Inflammatory macrophage treated with lipopolysaccharide for 4 hours (primary cell): ENCODE data around the gene MAPK6.
"Not testable (repeated sequence)": the region's sequence is repeated elsewhere in the genome, so short reads cannot be mapped to it uniquely, and the experiment has no call there.

ENCODE experiments used
- DNase-seq: peaks from one replicate; pipeline ENCODE4 v3.0.0-alpha.2; 2020

MAPK6 gene

DNA sequence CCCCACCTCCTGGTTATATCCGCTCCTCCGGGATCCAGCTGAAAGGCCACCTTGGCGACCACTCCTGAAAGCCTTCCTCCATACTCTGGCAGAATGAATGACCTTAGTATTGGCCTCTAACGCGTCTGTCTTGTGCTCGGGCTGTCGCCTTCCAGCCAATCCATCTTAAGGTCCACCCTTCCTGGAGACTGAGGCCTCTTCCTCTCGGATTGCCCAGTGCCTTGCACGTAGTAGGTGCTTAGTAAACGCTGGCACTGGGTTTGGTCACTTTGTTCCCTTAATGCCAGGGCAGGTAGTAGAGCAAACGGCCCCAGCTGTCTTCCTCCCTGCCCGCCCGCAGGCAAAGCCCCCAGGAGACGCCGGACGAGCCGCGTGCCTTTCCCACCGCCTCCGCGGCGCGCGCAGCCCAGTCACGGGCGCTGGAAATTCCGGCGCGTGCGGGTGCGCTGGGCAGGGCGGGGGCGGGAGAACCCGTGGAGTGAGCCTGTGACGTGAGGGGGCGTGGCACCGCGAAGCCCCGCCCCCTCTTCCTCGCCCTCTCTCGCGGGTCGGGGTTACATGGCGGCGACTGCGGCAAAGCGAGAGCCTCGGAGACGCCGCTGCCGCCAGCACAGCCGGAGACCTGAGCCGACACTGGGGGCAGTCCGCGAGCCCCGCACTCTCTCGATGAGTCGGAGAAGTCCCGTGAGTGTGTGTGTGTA, at the start of gene MAPK6:
Gene MAPK6 (plus strand): TSS at position 527 of the 701 bp plus-strand sequence. CDS start 27,242 bp downstream, outside the sequence.
- peak; percentile 95 for DNase-seq

DNA sequence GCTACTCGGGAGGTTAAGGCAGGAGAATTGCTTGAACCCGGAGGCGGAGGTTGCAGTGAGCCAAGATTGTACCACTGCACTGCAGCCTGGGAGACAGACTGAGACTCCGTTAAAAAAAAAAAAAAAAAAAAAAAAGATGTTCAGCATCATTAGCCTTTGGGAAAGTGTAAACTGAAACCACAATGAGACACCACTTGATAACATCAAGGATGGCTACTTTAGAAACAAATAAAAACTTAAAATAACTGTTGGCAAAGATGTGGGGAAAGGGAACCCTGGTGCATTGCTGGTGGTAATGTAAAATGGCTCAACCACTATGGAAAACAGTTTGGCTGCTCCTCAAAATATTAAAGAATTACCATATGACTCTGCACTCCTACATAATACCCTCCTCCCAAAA, 49.3 kb upstream of the MAPK6 start:
- no peak for DNase-seq

DNA sequence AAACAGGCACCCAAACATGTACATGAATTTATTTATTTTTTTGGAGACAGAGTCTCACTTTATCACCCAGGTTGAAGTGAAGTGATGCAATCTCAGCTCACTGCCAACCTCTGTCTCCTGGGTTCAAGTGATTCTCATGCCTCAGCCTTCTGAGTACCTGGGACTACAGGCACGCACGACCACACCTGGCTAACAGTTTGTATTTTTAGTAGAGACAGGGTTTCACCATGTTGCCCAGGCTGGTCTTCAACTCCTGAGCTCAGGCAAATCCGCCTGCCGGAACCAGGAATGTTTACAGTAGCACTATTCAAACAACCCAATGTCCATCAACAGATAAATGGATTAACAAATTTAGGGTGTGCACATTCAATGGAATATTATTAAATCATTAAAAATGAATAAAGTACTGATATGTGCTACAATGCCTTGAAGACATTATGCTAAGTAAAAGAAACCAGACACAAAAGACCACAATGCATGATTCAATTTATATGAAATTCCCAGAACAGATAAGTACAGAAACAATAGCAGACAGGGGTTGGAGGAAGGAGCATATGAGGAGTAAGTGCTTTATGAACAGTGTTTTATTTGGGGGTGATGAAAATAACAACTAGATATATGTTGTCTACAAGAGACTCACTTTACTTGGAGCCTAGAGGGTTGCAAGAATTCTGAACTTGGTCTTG, 48.7 kb upstream of the MAPK6 start:
- no peak for DNase-seq

DNA sequence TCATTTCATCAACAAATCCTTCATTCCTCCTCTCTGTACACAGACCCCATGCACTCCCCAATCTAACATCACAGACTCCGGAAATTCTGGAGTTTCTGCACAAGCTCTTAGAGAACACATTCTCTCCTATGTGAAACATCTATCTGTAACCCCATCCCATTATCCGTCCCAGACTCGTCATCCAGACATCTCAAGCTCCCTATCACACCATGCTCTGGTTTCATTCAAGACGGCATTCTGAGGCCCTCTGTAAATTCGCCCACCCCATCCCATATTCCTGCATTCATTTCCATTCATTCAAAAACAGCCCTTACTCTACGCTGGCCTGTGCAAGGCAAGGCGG, 48.0 kb upstream of the MAPK6 start:
- no peak for DNase-seq

DNA sequence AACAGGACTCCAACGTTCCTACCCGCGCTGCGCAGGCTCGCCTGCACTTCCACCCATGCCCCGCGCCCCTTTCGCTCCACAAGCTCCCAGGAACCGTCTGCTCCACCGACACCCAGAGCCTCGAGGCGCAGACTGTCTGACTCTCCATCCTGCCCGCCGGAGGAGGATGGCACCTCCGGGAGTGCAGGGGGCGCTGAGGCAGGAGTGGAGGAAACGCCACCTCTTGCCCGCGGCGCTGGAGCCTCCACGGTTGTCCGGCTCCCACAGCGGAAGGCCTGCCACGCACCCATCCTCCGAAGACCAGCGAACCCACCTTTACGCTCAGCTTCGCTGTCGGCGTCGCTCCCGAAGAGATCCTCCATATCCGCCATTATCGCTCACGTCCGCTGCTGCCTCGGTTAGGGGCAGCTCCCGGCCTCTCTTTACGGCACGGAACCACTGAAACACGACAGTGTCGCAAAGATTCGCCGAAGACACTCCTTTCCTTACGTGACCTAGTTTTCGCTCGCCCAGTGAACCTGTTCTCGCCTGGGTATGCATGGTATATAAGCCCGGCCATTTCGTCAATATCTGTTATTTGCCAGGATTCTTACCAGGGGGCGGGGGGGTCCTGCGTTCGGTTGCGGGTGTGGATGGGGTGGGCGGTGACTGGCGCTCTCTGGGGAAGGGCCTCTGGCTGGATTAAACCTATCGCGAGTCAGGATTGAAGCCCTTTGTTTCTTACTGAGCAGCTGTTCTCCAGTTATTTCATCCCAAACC, 47.5 kb upstream of the MAPK6 start, which contains the start of gene LEO1:
Gene LEO1 (minus strand): TSS at position 404 of the 759 bp plus-strand sequence. CDS start 33 bp downstream, at position 371.
- DNase-seq = peak; percentile 98

DNA sequence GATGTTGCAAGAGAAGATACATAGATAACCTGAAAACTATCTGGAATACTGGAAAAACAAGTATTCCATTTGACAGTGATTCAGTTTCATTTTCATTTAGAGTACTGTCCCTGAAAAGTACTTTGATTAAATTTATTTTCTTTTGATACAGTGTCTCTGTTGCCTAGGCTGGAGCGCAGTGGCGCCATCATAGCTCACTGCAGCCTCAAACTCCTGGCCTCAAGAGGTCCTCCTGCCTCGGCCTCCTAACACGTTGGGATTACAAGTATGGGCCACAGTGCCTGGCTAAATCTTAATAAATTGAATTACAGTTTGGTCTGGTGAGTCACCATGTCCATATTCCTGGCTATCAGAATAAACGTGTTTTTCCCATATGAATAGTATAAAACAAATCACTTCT, 45.8 kb upstream of the MAPK6 start:
- no peak for DNase-seq

DNA sequence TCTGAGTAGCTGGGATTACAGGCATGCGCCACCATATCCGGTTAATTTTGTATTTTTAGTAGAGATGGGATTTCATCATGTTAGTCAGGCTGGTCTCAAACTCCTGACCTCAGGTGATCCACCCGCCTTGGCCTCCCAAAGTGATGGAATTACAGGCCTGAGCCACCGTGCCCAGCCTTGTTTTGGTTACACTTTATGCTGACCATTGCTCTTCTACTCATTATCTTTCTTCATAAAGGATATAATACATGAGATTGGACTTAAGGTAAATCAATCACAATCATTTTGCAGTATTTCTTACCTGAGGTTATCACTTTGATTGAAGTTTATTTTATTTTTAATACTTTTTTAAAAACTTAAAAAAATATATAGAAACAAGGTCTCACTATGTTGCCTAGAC, 45.2 kb upstream of the MAPK6 start:
- no peak for DNase-seq

DNA sequence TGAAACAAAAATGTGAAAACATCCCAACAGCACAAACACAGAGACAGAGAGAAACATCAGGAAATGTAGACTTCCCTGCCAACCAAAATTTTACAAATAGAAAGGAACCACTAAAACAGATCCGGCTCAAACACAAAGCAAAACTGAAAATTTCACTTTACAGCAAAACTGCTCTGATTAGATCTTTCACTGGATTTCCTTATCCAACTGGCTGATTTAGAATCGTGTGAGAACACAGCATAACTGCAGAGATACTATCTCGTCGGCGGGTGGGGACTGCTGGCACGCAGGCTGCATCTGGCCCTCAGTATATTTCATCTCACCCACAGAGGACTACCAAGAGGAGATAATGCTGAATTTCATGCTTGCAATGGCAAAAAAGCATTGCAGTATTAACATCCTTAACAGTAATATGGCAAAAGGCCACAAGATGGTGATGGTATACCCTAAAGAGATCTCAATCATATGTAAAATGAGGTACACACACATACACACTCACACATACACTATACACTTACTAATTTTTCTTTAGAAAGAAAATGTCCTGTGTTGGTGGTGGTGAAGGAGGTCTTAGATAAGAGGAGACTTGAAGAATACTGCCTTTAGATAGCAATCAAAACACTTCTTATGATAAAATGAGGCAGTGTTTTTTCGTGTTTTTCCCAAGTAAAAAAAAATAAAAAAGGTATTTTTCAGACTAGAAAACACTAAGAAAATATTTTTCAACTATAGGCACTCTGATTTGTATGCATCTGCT, 36.8 kb upstream of the MAPK6 start:
- DNase-seq = peak; percentile 81

DNA sequence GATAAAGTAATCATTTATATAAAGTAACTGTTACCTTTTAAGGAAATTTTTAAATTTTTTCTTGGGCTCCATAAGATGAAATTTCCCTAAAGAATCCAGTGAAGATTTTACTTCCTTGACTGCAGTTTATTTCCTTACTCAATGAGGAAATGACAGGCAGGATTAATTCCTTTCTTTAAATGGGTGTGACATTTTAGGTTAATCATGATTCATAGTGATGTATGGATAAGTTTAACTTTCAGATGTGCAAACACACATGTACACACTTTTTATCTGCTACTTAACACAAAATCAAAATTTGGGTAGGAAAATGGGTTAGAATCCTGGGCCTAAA, 36.3 kb upstream of the MAPK6 start:
- DNase-seq = peak; percentile 31

DNA sequence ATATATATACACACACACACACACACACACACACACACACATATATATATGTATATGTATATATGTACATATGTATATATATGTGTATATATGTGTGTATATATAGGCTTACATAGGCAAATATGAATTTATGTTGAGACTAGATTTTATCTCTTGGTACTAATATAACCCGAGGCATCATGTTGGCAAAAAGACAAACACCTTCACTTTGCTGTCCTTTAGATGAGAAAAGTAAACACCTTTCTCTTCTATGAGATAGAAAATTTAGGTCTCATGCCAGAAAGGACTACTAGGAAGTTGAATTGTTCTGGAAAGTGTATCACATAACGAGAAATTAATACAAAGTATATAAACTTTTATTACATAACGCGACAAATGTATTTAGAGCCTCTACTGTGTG, 27.9 kb upstream of the MAPK6 start:
- no peak for DNase-seq

DNA sequence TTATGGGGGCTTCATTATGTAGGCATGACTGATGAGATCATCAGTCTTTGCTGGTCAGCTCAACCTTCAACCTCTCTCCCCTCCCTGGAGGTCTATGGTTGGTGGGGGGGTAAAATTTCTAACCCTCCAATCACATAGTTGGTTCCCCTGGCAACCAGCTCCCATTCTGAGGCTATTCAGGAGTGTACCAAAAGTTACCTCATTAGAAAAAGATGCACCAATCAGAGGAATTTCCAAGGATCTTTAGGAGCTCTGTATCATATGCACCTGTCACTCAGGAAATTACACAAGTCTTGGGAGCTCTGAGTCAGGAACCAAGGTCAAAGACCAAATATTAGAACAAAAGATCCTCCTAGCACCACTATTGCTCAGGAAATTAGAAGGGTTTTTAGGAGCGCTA, 26.1 kb upstream of the MAPK6 start:
- no peak for DNase-seq

DNA sequence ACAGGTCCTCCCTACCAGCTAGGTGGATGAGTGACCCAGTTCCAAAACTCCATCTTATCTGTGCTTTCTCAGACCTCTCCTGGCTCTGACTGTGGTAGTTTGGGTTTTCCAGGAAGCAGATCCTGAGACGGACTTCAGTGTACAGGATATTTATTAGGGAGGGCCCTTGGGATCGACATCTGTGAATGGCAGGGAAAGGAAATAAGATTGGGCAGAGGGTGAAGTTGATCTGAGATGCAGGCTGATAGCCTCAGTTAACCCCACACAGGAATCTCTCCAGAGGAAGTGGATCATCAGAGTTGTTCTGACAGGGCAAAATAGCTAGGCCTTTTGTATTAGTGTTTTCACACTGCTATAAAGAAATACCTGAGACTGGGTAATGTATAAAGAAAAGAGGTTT, 16.7 kb upstream of the MAPK6 start:
- no peak for DNase-seq

DNA sequence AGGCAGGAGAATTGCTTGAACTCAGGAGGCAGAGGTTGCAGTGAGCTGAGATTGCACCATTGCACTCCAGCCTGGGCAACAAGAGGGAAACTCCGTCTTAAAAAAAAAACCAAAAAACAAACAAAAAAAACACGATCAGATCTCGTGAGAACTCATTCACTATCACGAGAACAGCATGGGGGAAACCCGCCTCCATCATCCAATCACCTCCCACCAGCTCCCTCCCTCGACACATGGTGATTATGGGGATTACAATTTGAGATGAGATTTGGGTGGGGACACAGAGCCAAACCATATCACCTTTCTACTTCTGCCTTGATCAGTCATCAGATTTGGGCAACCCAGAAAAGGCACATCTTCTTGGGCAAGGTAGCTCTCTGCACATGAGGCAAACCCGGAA, 15.9 kb upstream of the MAPK6 start:
- DNase-seq = not testable (repeated sequence)

DNA sequence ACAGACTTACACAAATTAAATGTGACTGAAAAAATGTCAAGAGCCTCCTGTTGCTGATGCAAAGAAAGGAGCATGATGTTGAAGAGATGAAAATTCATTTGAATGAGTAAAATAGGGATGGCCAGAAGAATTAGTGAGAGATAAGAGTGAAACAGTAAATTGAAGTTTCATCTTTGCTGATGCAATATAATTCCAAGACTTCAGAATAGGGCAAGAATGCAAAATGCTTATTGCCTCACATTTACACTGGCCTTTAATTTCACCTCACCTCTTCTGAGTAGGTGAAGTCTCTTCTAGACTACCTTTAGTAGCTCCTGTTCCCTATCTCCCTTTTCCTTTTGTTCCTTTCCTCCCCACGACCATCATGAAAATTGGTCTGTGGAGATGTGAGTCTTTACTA, 15.3 kb upstream of the MAPK6 start:
- no peak for DNase-seq

DNA sequence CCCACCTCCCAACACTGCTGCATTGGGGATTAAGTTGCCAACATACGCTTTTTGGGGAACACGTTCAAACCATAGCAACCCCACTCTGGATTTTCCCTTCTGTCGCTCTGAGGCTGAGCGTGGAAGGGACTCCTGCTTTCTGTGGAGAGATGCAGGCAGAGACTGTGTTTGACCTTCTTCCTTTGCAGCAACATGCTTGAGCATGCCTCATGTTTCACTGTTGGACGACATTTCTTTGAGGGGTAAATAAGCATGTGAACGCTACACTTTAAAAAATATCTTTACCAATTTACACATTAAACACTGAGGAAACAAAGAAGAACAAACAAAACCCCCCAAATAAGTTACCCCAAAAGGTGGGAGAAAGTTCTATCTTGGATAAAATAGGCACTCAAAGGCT, 14.2 kb upstream of the MAPK6 start:
- DNase-seq = no peak

DNA sequence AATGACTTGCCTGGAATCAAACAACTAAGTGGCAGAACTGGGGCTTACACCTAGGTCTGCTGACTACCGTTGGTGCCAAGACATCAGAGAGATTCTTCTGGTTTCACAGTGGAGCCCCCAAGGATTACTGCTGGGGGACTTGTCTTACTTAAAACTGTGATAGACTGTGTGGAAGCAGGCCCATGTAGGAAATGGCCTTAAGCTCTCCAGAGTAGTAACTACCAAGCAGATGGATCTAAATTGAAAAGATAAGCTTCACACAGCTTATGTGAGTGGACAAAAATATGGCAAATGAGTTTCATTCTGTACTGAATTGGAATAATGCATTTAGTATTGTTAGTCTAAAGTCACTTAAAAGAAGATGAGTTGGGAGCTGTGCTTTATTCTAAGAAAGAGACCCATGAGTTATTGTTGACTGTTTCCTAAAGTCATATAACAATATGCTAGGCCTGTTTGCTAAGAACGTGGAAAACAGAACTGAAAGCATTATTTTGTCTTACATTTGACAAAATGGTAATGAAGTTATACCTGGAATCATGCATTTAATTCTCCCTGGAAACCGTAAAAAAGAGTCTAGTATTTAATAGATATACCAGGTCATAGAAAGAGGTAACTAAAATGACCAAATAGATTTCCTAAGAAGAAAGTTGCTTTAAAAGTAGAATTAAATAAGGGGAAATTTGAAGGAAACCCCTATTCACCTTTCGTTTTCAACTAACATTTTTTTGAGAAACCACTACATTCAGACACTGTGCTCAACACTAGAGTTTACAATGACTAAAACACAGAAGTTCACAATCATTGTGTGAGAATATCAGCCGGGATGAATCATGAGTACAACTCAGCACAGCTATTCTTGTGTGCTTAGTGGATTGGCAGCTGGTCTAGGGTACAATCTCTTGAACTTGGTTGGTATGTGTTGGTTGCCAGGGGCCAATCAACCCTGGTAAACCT, 13.0 kb upstream of the MAPK6 start:
- DNase-seq = peak; percentile 76

DNA sequence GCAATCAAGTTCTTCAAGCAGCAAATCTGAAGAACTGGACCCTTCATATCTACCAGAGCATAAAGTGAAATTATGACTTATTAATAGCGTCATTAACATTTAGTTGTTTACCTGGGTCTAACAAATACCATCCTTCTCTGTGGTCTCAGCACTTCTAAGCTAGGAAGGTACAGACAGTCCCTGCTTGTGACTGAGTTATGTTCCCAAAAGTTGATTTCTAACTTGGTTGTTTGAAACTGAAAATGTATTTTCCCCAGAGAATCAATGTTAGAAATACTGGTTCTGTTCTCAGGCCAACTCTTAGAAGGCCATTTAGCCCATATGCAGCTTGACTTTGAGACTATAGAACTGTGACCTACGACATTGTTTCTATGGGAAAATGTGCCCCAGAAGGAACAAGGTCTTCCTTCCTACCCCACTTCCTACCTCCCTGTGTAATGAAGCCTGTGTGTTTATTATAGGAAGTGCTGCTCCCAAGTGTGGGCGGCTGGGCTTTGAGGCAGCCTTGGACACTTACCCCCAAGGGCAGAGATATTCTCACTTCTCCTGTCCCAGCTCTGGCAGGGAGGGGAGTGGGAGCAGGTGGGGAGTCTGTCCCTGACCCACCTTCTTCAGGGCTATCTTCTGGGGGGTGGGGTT, 12.2 kb upstream of the MAPK6 start:
- DNase-seq = peak; percentile 69

DNA sequence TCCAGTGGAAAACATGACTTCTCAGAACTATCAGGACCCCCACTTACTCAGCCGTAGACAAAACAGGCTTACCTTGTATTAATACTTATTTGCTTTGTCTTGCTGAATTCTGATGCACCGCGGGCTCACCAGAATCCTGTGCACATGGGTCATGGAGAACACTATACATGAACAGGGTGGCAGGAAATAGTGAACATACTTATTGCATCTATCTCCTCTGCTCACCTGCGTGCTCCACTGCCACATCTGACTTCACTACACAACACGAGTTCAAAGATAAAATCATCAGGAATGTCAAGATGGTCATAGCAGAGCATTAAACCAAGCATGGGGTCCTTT, 10.7 kb upstream of the MAPK6 start:
- DNase-seq = no peak

DNA sequence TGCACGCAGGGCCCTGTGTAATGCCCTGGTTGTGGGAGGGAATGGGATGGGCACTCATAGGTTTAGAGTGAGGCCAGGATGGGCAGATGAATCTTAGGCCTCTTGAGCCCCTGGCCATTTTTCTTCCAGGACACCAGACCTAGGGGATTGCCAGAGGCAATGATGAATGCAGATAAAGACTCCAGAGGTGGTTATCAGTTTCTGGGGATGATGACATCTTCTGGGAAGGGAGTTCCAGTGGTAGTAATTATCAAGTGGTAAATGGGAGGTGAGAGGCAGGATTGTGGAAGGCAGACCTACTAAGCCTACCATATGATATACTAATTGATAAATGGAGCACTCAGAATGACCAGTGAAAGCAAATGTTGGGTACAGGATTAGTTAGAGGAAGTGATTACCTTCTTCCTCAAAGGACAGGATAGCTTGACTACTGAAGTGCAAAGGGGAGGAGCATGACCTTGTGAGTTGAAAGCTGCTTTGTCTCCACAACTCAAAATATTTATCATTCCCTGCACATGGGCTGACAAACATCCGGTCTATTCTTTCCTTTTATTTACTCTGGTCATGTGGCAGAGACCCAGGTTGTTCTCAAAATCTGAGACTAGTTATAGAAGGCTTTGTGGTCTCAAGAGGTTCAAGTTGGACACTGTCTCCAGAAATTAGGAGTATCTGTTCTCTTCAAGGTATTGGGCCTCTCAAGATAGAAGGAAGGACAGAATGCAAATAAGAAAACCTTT, 10.2 kb upstream of the MAPK6 start:
- DNase-seq = peak; percentile 40

DNA sequence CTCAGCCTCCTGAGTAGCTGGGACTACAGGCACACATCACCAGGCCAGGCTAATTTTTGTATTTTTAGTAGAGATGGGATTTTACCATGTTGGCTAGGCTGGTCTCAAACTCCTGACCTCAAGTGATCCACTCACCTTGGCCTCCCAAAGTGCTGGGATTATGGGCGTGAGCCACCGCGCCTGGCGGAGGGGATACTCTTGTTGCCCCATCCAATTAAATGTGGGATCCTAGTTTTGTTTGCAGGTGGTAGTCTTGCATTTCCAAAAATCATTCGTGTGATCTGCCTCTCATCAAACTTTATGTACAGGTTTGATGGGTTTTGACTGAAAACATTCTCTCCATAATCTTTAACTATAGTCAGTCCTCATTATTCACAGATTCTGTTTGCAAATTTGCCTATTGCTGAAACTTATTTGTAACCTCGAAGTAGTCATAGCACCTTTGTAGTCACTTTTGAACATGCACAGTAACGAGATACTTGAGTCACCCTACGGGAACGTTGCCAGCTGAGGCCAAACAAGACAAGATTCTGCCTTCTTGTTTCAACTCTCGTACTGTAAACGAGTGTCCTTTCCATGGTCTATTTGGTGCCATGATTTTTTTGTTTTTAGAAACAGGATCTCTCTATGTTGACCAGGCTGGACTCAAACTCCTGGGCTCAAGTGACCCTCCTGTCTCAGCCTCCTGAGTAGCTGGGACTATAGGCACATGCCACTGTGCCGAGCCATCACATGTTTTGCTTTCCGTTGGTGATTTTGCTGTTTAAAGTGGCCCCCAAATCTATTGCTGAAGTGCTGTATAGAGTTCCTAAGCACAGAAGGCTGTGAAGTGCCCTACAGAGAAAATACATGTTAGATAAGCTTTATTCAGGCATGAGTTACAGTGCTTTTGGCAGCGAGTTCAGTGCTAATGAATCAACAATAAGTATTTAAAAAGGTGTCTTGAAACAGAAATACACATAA, 8.1 kb upstream of the MAPK6 start:
- peak; percentile 31 for DNase-seq
